Neutrophil (primary cell): Measurements from ENCODE around the gene RSAD2.

Experiments
- H3K27ac ChIP-seq: fragments of 200-600 bp; sonication (generic); 2 replicates; pipeline ENCODE4 v1.5.1; 2016; ENCODE audit warnings: mild to moderate bottlenecking, moderate library complexity
- H3K27me3 ChIP-seq: fragments of 200-600 bp; sonication (generic); 2 replicates; pipeline ENCODE4 v1.6.0; 2016; ENCODE audit warnings: mild to moderate bottlenecking
- H3K36me3 ChIP-seq: fragments of 200-600 bp; sonication (generic); 2 replicates; pipeline ENCODE4 v1.5.1; 2017
- H3K4me1 ChIP-seq, 2 experiments: fragments of 200-600 bp in 1 of 2; sonication (generic) in 1 of 2; 1 replicate in 1 of 2; 2 replicates in 1 of 2; pipeline versions ENCODE4 v1.5.1 to v1.6.1; 2013 to 2016; ENCODE audit warnings: low read depth in 1 of 2, low read length in 1 of 2, mild to moderate bottlenecking in 1 of 2, moderate library complexity in 1 of 2; ENCODE audit not compliant: control insufficient read depth in 1 of 2, insufficient read depth in 1 of 2
- H3K4me3 ChIP-seq, 2 experiments: fragments of 200-600 bp in 1 of 2; sonication (generic) in 1 of 2; 1 replicate in 1 of 2; 2 replicates in 1 of 2; pipeline ENCODE4 v1.5.1; 2013 to 2016; ENCODE audit warnings: low read depth in 1 of 2, low read length in 1 of 2, mild to moderate bottlenecking in 1 of 2, moderate library complexity in 1 of 2
- H3K9me3 ChIP-seq: fragments of 200-600 bp; sonication (generic); 2 replicates; pipeline ENCODE4 v1.5.1; 2016
- CTCF ChIP-seq: fragments of 200-600 bp; sonication (generic); IDR thresholded peaks from 2 replicates; pipeline ENCODE4 v1.5.1; 2016; ENCODE audit warnings: antibody characterized with exemption

The RSAD2 gene

GRCh38 chr2:6881046-6881445, 3.5 kb downstream of the RSAD2 start:
- Histone ChIP-seq H3K36me3 (no peaks in the 10 kb centered on the region), H3K27ac (no peak overlapping the region), H3K4me3 (no peak overlapping the region), H3K4me1 (peaks cover 18 to 20% of the 10 kb centered on the region in 2 experiments), H3K9me3 (no peaks in the 10 kb centered on the region), H3K27me3 (peaks cover 5% of the 10 kb centered on the region)
- TF ChIP-seq CTCF = no peak

- H3K27me3 ChIP-seq = peaks cover 5% of the 10 kb centered on the region
- peaks cover 15 to 18% of the 10 kb centered on the region in 2 experiments for H3K4me1 ChIP-seq
- no peak overlapping the region for H3K27ac ChIP-seq
- no peak for TF ChIP-seq CTCF
- no peak overlapping the region for H3K4me3 ChIP-seq
- no peaks in the 10 kb centered on the region for H3K9me3 ChIP-seq
- H3K36me3 ChIP-seq = no peaks in the 10 kb centered on the region
These were observed 3.9 kb downstream of the RSAD2 start for GRCh38 chr2:6881516-6881915.

GRCh38 chr2:6883448-6884122, 6.0 kb downstream of the RSAD2 start:
- no peak overlapping the region for H3K27ac ChIP-seq
- H3K9me3 ChIP-seq = no peaks in the 10 kb centered on the region
- H3K36me3 ChIP-seq = no peaks in the 10 kb centered on the region
- no peak for TF ChIP-seq CTCF
- peaks cover 4% of the 10 kb centered on the region for H3K27me3 ChIP-seq
- no peak overlapping the region for H3K4me3 ChIP-seq
- H3K4me1 ChIP-seq = no peaks in the 10 kb centered on the region

GRCh38 chr2:6885551-6885950, 8.0 kb downstream of the RSAD2 start:
- Histone ChIP-seq H3K27ac (no peak overlapping the region), H3K4me3 (no peak overlapping the region), H3K4me1 (no peaks in the 10 kb centered on the region), H3K9me3 (no peaks in the 10 kb centered on the region), H3K36me3 (no peaks in the 10 kb centered on the region), H3K27me3 (no peaks in the 10 kb centered on the region)
- no peak for TF ChIP-seq CTCF

- Histone ChIP-seq H3K9me3 (no peaks in the 10 kb centered on the region), H3K4me1 (no peaks in the 10 kb centered on the region), H3K36me3 (no peaks in the 10 kb centered on the region), H3K4me3 (no peak overlapping the region), H3K27ac (no peak overlapping the region), H3K27me3 (no peaks in the 10 kb centered on the region)
- no peak for TF ChIP-seq CTCF
These were observed 8.4 kb downstream of the RSAD2 start for GRCh38 chr2:6885968-6886367.
